Neural progenitor cell (in vitro differentiated cells): Measurements from ENCODE around the gene LRRC37A. TPM values are rescaled to one million over a fixed set of nuclear protein-coding genes. Genes with fewer than 3 reads are reported as not detected.
"Not testable (repeated sequence)": the region's sequence is repeated elsewhere in the genome, so short reads cannot be mapped to it uniquely, and the experiment has no call there.

Source experiments
- DNase-seq: peaks from one replicate; pipeline ENCODE4 v3.0.0-alpha.2; 2016; ENCODE audit warnings: low spot score
- H2AFZ ChIP-seq: fragments of 200-600 bp; sonication (generic); replicated peaks from 2 replicates; pipeline ENCODE4 v1.6.1; 2016; ENCODE audit warnings: antibody characterized with exemption
- H3F3A ChIP-seq: fragments of 200-600 bp; sonication (generic); 2 replicates; pipeline ENCODE4 v1.6.1; 2016; ENCODE audit warnings: antibody characterized with exemption, low read depth
- H3K27ac ChIP-seq: fragments of 200-600 bp; sonication (generic); 2 replicates; pipeline ENCODE4 v1.5.1; 2016; ENCODE audit warnings: mild to moderate bottlenecking
- H3K27me3 ChIP-seq: fragments of 200-600 bp; sonication (generic); 2 replicates; pipeline ENCODE4 v1.6.1; 2016; ENCODE audit warnings: mild to moderate bottlenecking, moderate library complexity
- H3K36me3 ChIP-seq: fragments of 200-600 bp; sonication (generic); 2 replicates; pipeline ENCODE4 v1.5.1; 2016
- H3K4me1 ChIP-seq: fragments of 200-600 bp; sonication (generic); 2 replicates; pipeline ENCODE4 v1.6.1; 2016; ENCODE audit warnings: mixed run types
- H3K4me2 ChIP-seq: fragments of 200-600 bp; sonication (generic); 2 replicates; pipeline ENCODE4 v1.6.1; 2016
- H3K4me3 ChIP-seq: fragments of 200-600 bp; sonication (generic); 2 replicates; pipeline ENCODE4 v1.5.1; 2016
- H3K79me2 ChIP-seq: fragments of 200-600 bp; sonication (generic); 2 replicates; pipeline ENCODE4 v1.6.1; 2016; ENCODE audit warnings: low read depth
- H3K9ac ChIP-seq: fragments of 200-600 bp; sonication (generic); 2 replicates; pipeline ENCODE4 v1.6.1; 2016
- H3K9me3 ChIP-seq: fragments of 200-600 bp; sonication (generic); 2 replicates; pipeline ENCODE4 v1.5.1; 2016; ENCODE audit warnings: low read depth
- H4K20me1 ChIP-seq: fragments of 200-600 bp; sonication (generic); 2 replicates; pipeline ENCODE4 v1.6.1; 2016; ENCODE audit warnings: low read depth
- H3K27ac Mint-ChIP-seq: 3 replicates; pipeline ENCODE4 v1.8.0; 2021; ENCODE audit warnings: mixed read lengths
- H3K27me3 Mint-ChIP-seq: 2 replicates; pipeline ENCODE4 v1.8.0; 2022; ENCODE audit warnings: low read depth, mild to moderate bottlenecking, inconsistent platforms, moderate library complexity, mixed read lengths; ENCODE audit not compliant: insufficient read depth
- H3K36me3 Mint-ChIP-seq: 3 replicates; pipeline ENCODE4 v1.8.0; 2021; ENCODE audit warnings: mixed read lengths
- H3K4me1 Mint-ChIP-seq: 3 replicates; pipeline ENCODE4 v1.8.0; 2021; ENCODE audit warnings: mixed read lengths
- H3K4me3 Mint-ChIP-seq: 3 replicates; pipeline ENCODE4 v1.8.0; 2021; ENCODE audit warnings: mild to moderate bottlenecking, moderate library complexity, mixed read lengths
- H3K9me3 Mint-ChIP-seq: 3 replicates; pipeline ENCODE4 v1.8.0; 2020; ENCODE audit warnings: mixed read lengths
- total RNA-seq: library from RNA; depleted of rRNA; stranded (reverse); fragments of >200 nt; gene quantifications from 2 replicates; pipeline ENCODE4 v1.2.3, GENCODE V29; 2015; ENCODE audit warnings: low replicate concordance

The LRRC37A gene
- total RNA-seq, 1 donor from 2014 or later = 7.9 TPM

DNA sequence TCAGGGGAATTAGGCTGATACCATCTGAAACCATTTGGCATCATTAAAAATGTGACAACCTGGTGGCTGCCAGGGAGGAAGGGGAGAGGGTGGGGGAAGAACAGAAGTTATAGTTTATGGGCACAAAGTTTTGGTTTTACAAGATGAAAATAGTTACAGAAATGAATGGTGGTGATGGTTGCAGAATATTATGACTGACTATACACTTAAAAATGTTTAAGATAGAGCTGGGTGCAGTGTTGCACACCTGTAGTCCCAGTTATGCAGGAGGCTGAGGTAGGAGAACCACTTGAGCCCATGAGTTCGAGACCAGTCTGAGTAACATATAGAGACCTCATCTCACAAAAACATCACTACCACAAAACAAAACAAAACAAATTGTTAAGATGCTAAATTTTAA lies 54.1 kb downstream of the LRRC37A start:
- H3K9me3 ChIP-seq, H3K27ac ChIP-seq, H3K27me3 Mint-ChIP-seq, H3K9me3 Mint-ChIP-seq, H3K36me3 Mint-ChIP-seq, H3F3A ChIP-seq, H3K4me3 Mint-ChIP-seq, H3K79me2 ChIP-seq, H3K36me3 ChIP-seq, DNase-seq, H3K4me1 Mint-ChIP-seq, H3K9ac ChIP-seq, H4K20me1 ChIP-seq, H3K27me3 ChIP-seq, H2AFZ ChIP-seq, H3K4me3 ChIP-seq, H3K4me2 ChIP-seq, H3K4me1 ChIP-seq, H3K27ac Mint-ChIP-seq: not testable (repeated sequence)

DNA sequence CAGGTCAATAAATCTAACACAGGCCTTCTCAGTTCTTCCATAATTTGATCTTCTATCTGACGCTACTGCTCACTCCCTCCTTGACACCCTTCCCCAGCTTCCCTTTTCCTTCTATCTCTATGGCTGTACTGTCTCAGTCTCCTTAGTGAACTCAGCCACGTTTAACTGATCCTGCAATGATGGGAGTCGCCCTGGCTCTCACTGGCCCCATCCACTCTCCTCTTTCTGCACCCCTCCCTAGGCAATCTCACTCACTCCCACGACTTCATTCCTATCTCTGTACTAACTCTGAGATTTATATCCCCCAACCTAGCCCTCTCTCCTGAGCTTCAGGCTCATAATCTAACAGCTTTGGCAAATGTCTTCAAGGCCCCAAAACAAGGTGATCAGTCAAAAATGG lies 58.9 kb downstream of the LRRC37A start:
- H3K79me2 ChIP-seq, H3K4me3 Mint-ChIP-seq, H3K4me1 Mint-ChIP-seq, H3K9me3 Mint-ChIP-seq, H3K36me3 ChIP-seq, H3K27ac ChIP-seq, H3K27ac Mint-ChIP-seq, H3K4me3 ChIP-seq, H3K27me3 ChIP-seq, H3K27me3 Mint-ChIP-seq, H3K9me3 ChIP-seq, H3K9ac ChIP-seq, H3F3A ChIP-seq, H4K20me1 ChIP-seq, H3K36me3 Mint-ChIP-seq, H3K4me2 ChIP-seq, H2AFZ ChIP-seq, H3K4me1 ChIP-seq, DNase-seq: not testable (repeated sequence)

DNA sequence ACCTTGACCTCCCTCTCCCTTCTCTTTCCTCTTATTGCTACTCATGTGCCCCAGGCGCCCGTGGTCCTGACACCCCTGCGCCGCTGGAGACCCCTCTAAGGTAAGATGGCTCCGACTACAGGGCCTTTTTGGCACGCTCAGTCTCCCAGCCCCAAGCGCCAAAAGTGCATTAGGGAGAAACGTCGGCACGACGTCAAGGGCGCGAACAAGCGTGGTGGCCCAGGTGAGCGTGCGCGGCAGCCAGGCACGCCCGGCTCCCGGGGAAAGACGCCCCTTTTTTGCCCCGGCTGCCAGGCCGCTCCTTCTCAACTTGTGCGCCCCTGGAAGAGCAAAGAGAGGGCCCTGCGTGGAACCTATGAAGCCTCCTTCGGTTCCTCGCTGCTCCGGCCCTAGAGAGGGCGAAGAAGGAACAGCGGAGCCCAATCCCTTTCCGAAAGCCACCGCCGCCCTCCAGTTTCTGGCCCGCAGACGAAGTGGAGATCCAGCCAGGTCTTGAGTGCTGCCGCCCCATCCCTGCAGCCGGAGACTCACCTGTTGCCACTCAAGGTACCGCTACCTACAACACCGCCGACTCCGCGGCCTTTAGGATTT lies 66.3 kb downstream of the LRRC37A start:
- H3K9ac ChIP-seq, H3K4me2 ChIP-seq, H3K27ac Mint-ChIP-seq, H3K79me2 ChIP-seq, DNase-seq, H3K9me3 Mint-ChIP-seq, H3K36me3 Mint-ChIP-seq, H3K4me1 Mint-ChIP-seq, H3K27ac ChIP-seq, H3K4me3 ChIP-seq, H4K20me1 ChIP-seq, H3F3A ChIP-seq, H3K4me1 ChIP-seq, H3K27me3 ChIP-seq, H3K36me3 ChIP-seq, H2AFZ ChIP-seq, H3K4me3 Mint-ChIP-seq, H3K9me3 ChIP-seq, H3K27me3 Mint-ChIP-seq: not testable (repeated sequence)

DNA sequence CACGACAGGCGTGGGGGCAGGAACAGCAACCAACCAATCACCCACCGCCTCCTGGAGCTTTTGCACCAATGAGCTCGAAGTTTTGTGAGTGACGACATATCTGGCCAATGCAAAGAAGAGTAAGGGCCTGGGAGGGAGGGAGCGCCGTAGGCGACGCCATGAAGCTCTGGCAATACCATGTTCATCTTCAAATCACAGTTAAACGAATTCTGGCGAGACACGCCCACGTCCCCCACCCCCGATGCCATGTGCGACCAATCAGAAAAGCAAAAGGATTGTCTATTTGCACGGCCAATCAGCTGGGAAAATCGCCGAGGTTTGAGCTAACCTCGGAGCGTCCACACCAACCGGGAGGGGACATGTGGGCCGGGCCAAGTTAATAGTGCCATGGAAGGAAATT lies 66.8 kb downstream of the LRRC37A start, which contains the start of gene ARL17B:
TSS of gene ARL17B (minus strand) at position 12 of the 400 bp plus-strand sequence. CDS start 3,369 bp downstream, outside the sequence.
- not testable (repeated sequence) for H3K79me2 ChIP-seq, DNase-seq, H3K36me3 Mint-ChIP-seq, H3K4me3 ChIP-seq, H3K36me3 ChIP-seq, H3K9me3 Mint-ChIP-seq, H3K9me3 ChIP-seq, H3K27ac ChIP-seq, H3K4me3 Mint-ChIP-seq, H3K4me1 ChIP-seq, H3K4me2 ChIP-seq, H3K4me1 Mint-ChIP-seq, H3K27me3 Mint-ChIP-seq, H3K27me3 ChIP-seq, H3F3A ChIP-seq, H3K27ac Mint-ChIP-seq, H3K9ac ChIP-seq, H4K20me1 ChIP-seq, H2AFZ ChIP-seq

DNA sequence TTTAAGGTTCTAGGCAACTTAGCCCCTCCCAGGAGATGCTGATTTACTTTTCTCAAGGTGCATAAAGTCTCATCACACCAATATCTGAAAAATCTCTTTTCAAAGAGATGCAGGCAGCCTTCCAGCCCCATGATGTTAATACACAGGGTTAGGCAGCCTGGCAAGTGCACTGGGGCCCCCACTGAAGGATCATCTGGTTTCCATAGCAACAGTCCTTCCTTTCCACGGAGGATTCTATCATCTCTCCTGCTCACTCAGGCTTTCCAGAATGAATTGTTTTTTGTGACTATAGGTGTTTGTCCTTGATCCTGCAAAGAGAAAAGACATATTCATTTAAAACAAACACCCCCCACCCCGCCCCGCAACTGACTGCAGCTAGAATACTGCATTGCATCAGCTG lies 72.6 kb downstream of the LRRC37A start:
- H3K4me1 Mint-ChIP-seq, DNase-seq, H3K4me3 ChIP-seq, H3K27me3 Mint-ChIP-seq, H3K27ac Mint-ChIP-seq, H3K36me3 ChIP-seq, H3K9me3 Mint-ChIP-seq, H3K4me2 ChIP-seq, H3F3A ChIP-seq, H3K9ac ChIP-seq, H3K9me3 ChIP-seq, H3K27me3 ChIP-seq, H2AFZ ChIP-seq, H3K4me3 Mint-ChIP-seq, H4K20me1 ChIP-seq, H3K27ac ChIP-seq, H3K4me1 ChIP-seq, H3K36me3 Mint-ChIP-seq, H3K79me2 ChIP-seq: not testable (repeated sequence)

DNA sequence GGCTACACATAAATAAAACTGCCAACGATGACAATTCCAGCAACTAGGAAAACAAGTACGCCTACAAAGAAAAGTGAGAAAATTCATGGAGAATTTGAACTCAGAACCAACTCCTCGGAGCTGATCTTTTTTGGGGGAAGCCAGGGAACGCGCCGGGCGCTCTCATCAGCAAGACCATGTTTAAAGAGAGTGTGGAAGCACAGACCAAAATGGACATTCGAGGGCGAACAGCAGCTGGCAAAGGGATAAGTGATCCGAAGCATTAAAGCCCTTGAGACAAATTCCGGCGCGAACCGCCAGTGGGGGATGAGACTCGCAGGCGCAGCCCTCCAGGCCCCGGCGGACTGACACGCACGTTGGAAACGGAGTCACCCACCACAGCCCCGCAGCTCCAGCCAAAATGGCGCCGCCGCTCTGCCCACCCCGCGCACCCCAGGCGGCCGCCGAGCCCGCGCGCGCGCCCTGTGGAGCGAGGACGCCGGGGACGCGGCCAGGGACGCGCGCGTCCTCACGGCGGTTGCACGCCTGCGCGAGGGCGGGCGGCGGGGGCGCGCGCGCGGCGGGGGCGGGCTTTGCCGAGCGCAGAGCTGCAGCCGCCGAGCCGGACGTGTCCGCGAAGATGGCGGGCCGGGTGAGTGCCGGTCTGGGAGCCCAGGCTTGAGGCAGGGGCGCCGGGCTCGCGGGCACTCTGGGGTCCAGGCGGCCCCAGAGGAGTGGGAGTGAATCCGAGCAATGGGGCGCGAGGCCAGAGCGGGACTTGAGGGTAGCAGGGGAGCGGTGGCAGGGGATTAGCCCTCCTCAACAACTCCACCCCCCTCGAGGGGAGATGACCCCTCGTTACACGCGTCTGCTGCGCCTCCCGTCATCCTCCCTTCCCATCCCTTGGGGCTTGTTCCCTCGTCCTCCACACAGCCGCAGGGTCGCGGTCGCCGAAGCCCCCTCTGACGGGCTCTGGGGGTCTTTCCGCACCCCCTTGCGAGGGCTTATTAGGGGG lies 77.6 kb downstream of the LRRC37A start:
- H3K4me3 Mint-ChIP-seq = not testable (repeated sequence)

DNA sequence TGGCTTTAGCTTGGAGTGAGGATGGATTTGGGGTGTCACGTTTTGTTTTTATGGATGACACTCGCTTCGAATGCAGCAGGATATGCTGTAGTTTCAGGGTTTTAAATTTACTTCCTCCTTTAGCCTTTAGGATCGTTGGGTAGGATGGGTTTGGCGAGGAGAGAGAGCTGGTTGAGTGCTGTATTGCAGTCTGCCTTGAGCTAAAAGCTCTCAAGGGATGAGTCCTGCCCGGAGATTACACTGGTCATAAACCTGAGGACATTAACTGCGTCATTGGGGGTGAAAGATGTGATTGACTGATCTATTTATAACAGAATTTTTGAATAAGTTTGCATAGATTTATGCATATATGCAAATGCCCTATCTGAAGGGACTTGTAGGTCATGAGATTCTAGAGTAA lies 78.5 kb downstream of the LRRC37A start:
- not testable (repeated sequence) for H3K79me2 ChIP-seq, H3K27me3 Mint-ChIP-seq, H3K4me1 ChIP-seq, DNase-seq, H3K4me3 ChIP-seq, H3K27ac ChIP-seq, H3K27ac Mint-ChIP-seq, H4K20me1 ChIP-seq, H3K36me3 Mint-ChIP-seq, H3K36me3 ChIP-seq, H3F3A ChIP-seq, H3K9me3 Mint-ChIP-seq, H3K4me1 Mint-ChIP-seq, H3K9me3 ChIP-seq, H3K4me2 ChIP-seq, H3K27me3 ChIP-seq, H3K9ac ChIP-seq, H3K4me3 Mint-ChIP-seq, H2AFZ ChIP-seq

More for the DNA sequence above, 77.6 kb downstream of the LRRC37A start:
- not testable (repeated sequence) for H3K4me2 ChIP-seq, H3K27ac ChIP-seq, H3K9ac ChIP-seq, H3F3A ChIP-seq, H3K27me3 Mint-ChIP-seq, DNase-seq, H3K79me2 ChIP-seq, H3K4me1 ChIP-seq, H3K4me3 ChIP-seq, H3K36me3 Mint-ChIP-seq, H3K27ac Mint-ChIP-seq, H3K36me3 ChIP-seq, H3K9me3 ChIP-seq, H4K20me1 ChIP-seq, H3K4me1 Mint-ChIP-seq, H2AFZ ChIP-seq, H3K9me3 Mint-ChIP-seq, H3K27me3 ChIP-seq

DNA sequence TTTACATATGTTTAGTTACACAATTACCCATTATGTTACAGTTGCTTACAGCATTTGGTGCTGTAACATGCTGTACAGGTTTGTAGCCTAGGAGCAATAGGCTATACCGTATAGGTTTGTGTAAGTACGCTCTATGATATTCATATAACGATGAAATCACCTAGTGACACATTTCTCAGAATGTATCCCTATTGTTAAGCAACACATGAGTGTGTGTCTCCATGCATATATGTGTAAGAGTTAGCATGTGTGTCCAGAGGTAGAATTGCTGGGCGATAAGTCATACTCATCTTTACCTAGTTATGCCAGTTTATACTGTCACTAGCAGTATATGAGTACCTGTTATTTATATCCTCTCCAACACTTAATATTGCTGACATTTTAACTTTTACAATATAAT lies 88.2 kb downstream of the LRRC37A start:
- H3K36me3 Mint-ChIP-seq, H3K27ac Mint-ChIP-seq, H3K4me1 ChIP-seq, H3K9me3 Mint-ChIP-seq, H3K27me3 ChIP-seq, H3K9ac ChIP-seq, H3F3A ChIP-seq, H3K79me2 ChIP-seq, H4K20me1 ChIP-seq, H3K36me3 ChIP-seq, H3K27ac ChIP-seq, H3K4me2 ChIP-seq, DNase-seq, H3K9me3 ChIP-seq, H3K4me1 Mint-ChIP-seq, H3K27me3 Mint-ChIP-seq, H3K4me3 ChIP-seq, H2AFZ ChIP-seq, H3K4me3 Mint-ChIP-seq: not testable (repeated sequence)
